Measurements from ENCODE around the gene LACC1. TPM values are rescaled to one million over a fixed set of nuclear protein-coding genes. Genes with fewer than 3 reads are reported as not detected.

Gene LACC1
- total and polyA plus RNA-seq, 10 of the 15 experiments (the other 5 are each of a cell fraction or from before 2014, with no cell fraction given), result 0.03 to 3.7 (median 3.0) TPM

- 0 out of 4 replicates have a peak, but pooled peaks cover 0 to 9% of the 10 kb centered on the region in 2 experiments for H3K27me3 ChIP-seq (replicated peaks in 1 of 2; ENCODE audit: control insufficient read depth in 2 of 2, insufficient read depth in 2 of 2, low read length in 1 of 2)
- SMC1A ChIA-PET (ENCODE audit: uncharacterized antibody, unreplicated experiment), result interaction anchor here (0.6 to 2.2 kb wide), 7 partner anchors 17 to 531 kb away, joined by 3 to 16 read pairs (median 5); no protein-coding TSS in a partner anchor
- ATAC-seq, result 0 out of 3 replicates have a peak, but pooled peaks have one; percentile 34
- CTCF ChIA-PET, result interaction anchor here (0.7 to 2.5 kb wide), 21 partner anchors 9 to 657 kb away, joined by 3 to 25 read pairs (median 4); no protein-coding TSS in a partner anchor
- H4K20me1 ChIP-seq (ENCODE audit: control insufficient read depth, insufficient read depth), result no peaks in the 10 kb centered on the region
- H3K9me3 ChIP-seq (replicated peaks; ENCODE audit: control insufficient read depth, insufficient read depth, low read length), result no peaks in the 10 kb centered on the region
- no peaks in the 10 kb centered on the region for H3K36me3 ChIP-seq (ENCODE audit: control insufficient read depth in 2 of 2, insufficient read depth in 2 of 2, low read length in 1 of 2)
- H3K27ac ChIP-seq (ENCODE audit: control insufficient read depth, insufficient read depth), result no peak overlapping the region
- no peak overlapping the region for H3K9ac ChIP-seq (ENCODE audit: control insufficient read depth, insufficient read depth, low read length)
- RAD21 ChIA-PET (ENCODE audit: unreplicated experiment), result interaction anchor here (1.1 to 2.6 kb wide), 3 partner anchors 140 to 532 kb away, joined by 3 to 10 read pairs (median 6); no protein-coding TSS in a partner anchor
- H3K4me2 ChIP-seq (ENCODE audit: control insufficient read depth, insufficient read depth), result no peak overlapping the region
- in situ Hi-C loops (cut with MboI), result loop anchor here (5.0 to 10.0 kb wide), 3 partner anchors 139 to 566 kb away; no protein-coding TSS in a partner anchor
- intact Hi-C loops (cut with micrococcal nuclease; ENCODE audit: unreplicated experiment), result loop anchor here (1.0 to 5.0 kb wide), 3 partner anchors 54 to 530 kb away; no protein-coding TSS in a partner anchor
- no peak overlapping the region for H2AFZ ChIP-seq (ENCODE audit: control insufficient read depth, low read depth, low read length)
- BruUV-seq (replicated peaks), result no TSS peak
- WGBS (ENCODE audit: insufficient coverage, insufficient replicate concordance, low lambda C conversion rate, missing lambda C conversion rate), result 50% methylated on average over 2 of the region's 2 CpGs
- H3K4me1 ChIP-seq (ENCODE audit: control insufficient read depth, insufficient read depth, low read length), result no peaks in the 10 kb centered on the region
- DNase-seq (ENCODE audit: low read depth, low spot score), result no peak
- H3K79me2 ChIP-seq (ENCODE audit: control insufficient read depth, insufficient read depth, low read length), result no peaks in the 10 kb centered on the region
- H3K4me3 ChIP-seq, result no peak overlapping the region
- POLR2A ChIA-PET, result interaction anchor here (0.6 kb wide), 1 partner anchor 527 kb away, joined by 3 read pairs; no protein-coding TSS in a partner anchor
- FAIRE-seq, result no peak
- TF ChIP-seq EGR1 (IDR thresholded peaks at IDR 0.05; ENCODE audit: borderline replicate concordance in 1 of 2, low read depth in 2 of 2, low read length in 2 of 2) (no peak), BCL3 (IDR thresholded peaks at IDR 0.05; ENCODE audit: borderline replicate concordance, insufficient read depth, low read depth, low read length, poor library complexity, severe bottlenecking) (no peak), IKZF2 (IDR thresholded peaks at IDR 0.05) (no peak), SREBF1 (IDR thresholded peaks at IDR 0.05; ENCODE audit: low read length) (no peak), KAT2A (conservative IDR thresholded peaks at IDR 0.05; ENCODE audit: control insufficient read depth, low read depth, low read length) (no peak), STAT3 (IDR thresholded peaks at IDR 0.05; ENCODE audit: low read depth, low read length) (no peak), RAD21 (IDR thresholded peaks at IDR 0.05; ENCODE audit: insufficient read depth, low read depth, low read length) (peak; percentile 41)
- TF ChIP-seq, protein P1, sequence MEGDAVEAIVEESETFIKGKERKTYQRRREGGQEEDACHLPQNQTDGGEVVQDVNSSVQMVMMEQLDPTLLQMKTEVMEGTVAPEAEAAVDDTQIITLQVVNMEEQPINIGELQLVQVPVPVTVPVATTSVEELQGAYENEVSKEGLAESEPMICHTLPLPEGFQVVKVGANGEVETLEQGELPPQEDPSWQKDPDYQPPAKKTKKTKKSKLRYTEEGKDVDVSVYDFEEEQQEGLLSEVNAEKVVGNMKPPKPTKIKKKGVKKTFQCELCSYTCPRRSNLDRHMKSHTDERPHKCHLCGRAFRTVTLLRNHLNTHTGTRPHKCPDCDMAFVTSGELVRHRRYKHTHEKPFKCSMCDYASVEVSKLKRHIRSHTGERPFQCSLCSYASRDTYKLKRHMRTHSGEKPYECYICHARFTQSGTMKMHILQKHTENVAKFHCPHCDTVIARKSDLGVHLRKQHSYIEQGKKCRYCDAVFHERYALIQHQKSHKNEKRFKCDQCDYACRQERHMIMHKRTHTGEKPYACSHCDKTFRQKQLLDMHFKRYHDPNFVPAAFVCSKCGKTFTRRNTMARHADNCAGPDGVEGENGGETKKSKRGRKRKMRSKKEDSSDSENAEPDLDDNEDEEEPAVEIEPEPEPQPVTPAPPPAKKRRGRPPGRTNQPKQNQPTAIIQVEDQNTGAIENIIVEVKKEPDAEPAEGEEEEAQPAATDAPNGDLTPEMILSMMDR (IDR thresholded peaks at IDR 0.05 in 2 of 3, conservative IDR thresholded peaks at IDR 0.05 in 1 of 3; ENCODE audit: control insufficient read depth in 2 of 3, extremely low read depth in 1 of 3, insufficient read depth in 1 of 3, low read depth in 3 of 3, low read length in 3 of 3), result peak; percentile 17 to 38 (median 31); a peak in 3 of 6 replicates
- TF ChIP-seq, protein P2, sequence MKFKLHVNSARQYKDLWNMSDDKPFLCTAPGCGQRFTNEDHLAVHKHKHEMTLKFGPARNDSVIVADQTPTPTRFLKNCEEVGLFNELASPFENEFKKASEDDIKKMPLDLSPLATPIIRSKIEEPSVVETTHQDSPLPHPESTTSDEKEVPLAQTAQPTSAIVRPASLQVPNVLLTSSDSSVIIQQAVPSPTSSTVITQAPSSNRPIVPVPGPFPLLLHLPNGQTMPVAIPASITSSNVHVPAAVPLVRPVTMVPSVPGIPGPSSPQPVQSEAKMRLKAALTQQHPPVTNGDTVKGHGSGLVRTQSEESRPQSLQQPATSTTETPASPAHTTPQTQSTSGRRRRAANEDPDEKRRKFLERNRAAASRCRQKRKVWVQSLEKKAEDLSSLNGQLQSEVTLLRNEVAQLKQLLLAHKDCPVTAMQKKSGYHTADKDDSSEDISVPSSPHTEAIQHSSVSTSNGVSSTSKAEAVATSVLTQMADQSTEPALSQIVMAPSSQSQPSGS (IDR thresholded peaks at IDR 0.05; ENCODE audit: low read length), result no peak
- TF ChIP-seq, protein P3, sequence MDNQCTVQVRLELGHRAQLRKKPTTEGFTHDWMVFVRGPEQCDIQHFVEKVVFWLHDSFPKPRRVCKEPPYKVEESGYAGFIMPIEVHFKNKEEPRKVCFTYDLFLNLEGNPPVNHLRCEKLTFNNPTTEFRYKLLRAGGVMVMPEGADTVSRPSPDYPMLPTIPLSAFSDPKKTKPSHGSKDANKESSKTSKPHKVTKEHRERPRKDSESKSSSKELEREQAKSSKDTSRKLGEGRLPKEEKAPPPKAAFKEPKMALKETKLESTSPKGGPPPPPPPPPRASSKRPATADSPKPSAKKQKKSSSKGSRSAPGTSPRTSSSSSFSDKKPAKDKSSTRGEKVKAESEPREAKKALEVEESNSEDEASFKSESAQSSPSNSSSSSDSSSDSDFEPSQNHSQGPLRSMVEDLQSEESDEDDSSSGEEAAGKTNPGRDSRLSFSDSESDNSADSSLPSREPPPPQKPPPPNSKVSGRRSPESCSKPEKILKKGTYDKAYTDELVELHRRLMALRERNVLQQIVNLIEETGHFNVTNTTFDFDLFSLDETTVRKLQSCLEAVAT (IDR thresholded peaks at IDR 0.05), result no peak
These were observed 28.7 kb downstream of the LACC1 start for GRCh38 chr13:43908156-43909126.

All from GM12878 (cell line).